GM18868 (cell line): ENCODE data around the gene ETV4.
A peak's percentile ranks its signal among the peaks of the same experiment; 100 is the strongest.
"Not testable (repeated sequence)": the region's sequence is repeated elsewhere in the genome, so short reads cannot be mapped to it uniquely, and the experiment has no call there.

Experiments
- ATAC-seq: cut with Tn5 transposase; IDR thresholded peaks from one replicate; pipeline ENCODE4 v1.9.1; 2021; ENCODE audit warnings: mild to moderate bottlenecking, moderate library complexity; ENCODE audit not compliant: unreplicated experiment

ETV4 gene

GRCh38 chr17:43517615-43518386, 28.3 kb downstream of the ETV4 start:
- peak; percentile 76 for ATAC-seq

DNA sequence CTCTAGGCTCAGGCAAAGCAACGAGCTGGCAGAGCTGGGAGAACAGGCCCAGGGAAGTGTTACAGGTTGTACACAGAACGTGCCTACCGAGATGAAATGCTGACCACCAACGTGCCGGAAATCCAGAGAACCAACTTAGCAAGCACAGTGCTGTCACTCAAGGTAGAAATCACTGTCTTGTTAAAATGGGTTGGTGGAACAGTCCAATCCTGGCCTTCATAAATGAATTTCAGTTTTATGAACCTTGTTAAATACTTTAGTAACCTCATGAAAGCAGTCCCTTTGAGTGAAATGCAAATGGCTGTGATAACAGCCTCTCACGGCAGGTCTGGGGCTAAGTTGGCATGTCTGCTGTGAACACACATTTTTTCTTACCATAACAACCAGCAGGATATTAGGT, 29.0 kb downstream of the ETV4 start:
- ATAC-seq, result peak; percentile 34

DNA sequence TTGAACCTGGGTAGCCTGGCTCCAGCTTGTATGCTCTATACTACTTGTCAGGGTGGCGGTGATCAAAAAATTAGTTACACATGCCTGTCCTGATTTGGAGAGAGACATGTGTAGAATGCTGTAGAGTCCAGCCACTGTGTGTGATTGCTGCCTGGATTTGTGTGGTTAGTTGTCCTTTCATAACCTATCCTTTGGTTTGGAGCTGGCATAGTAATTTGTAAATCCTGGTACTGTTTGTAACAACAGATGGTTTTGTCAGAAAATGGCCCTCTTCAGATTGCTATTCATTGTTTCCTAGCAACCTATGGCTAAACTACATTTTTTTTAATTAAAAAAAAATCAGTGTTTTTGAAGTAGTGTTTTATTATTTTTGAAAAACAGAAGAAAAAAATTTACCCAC, 30.5 kb downstream of the ETV4 start:
- no peak for ATAC-seq

DNA sequence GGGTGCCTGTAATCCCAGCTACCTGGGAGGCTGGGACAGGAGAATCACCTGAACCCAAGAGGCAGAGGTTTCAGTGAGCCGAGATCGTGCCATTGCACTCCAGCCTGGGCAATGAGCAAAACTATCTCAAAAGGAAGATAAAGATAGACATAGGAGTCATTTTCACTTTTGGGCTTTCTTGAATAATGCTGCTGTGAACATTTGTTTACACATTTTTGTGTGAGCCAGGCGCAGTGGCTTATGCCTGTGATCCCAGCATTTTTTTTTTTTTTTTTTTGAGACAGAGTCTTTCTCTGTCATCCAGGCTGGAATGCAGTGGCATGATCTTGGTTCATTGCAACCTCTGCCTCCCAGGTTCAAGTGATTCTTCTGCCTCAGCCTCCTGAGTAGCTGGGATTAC, 34.9 kb downstream of the ETV4 start:
- ATAC-seq, result not testable (repeated sequence)

DNA sequence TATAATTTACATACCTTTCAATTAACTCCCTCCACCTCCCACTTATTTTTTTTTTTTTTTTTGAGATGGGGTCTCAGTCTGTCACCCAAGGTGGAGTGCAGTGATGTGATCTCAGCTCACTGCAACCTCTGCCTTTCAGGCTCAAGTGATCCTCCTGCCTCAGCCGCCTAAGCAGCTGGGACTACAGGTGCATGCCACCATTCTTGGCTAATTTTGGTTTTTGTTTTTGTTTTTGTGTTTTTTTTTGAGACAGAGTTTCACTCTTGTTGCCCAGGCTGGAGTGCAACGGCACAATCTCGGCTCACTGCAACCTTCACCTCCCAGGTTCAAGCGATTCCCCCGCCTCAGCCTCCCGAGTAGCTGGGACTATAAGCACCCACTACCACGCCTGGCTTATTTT, 36.7 kb downstream of the ETV4 start:
- ATAC-seq, result not testable (repeated sequence)

DNA sequence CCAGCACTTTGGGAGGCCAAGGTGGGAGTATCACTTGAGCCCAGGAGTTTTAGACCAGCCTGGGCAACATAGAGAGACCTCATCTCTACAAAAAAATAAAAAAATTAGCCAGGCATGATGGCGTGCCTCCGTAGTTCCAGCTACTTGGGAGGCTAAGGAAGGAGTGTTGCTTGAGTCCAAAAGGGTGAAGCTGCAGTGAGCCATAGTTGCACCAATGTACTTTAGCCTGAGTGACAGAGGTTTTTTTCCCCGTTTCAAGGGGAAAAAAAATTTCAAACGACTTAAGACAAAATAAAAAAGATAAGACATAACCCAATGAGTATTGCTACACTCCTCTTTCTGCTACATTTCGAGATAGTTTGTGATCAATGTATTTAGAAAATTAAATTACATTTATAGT, 55.5 kb downstream of the ETV4 start:
- no peak for ATAC-seq

DNA sequence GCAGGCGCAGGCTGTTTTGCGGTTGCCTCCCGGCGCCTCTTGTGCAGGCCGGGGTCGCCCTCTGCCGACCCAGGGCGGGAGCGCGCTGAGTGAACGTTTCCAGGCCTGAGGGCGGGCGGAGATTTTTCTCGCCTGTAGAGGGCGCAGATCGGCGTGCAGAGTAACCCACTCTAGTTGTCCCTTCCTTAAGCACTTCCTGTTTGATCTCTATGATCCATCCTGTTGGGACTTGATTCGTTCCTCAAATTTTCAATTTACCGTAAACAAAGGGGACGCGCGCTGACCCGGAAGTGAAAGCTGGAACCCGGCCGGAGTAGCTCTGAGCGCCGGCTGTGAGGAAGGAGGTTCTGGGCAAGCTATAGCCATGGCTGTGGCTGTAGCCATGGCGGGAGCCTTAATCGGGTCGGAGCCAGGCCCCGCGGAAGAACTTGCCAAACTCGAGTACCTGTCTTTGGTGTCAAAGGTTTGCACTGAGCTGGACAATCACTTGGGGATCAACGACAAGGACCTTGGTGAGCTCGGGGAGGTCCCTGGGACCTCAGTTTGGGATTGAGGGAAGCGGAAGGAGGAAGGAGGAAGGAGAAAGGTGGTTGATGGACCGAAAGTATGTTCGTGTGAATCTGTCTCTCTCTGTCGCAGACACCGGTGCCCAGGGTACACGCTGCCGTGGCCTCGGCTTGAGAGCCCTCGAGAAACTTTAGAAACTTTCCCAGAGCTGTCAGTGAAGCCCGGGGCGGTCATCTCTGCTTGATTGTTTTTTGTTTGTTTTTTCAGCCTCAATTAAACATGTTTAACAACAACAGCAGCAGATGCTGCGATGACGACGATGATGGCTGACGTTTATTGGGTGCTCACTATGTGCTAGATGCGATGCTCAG, 62.2 kb downstream of the ETV4 start, which contains the start of gene DHX8:
TSS of gene DHX8 (plus strand) at position 302 of the 878 bp plus-strand sequence. CDS start at position 365, 63 bp downstream.
- peak; percentile 90 for ATAC-seq

GRCh38 chr17:43482103-43483012, 63.8 kb downstream of the ETV4 start:
- no peak for ATAC-seq

GRCh38 chr17:43479948-43480347, 66.2 kb downstream of the ETV4 start:
- ATAC-seq, result no peak
